Activated CD4-positive, alpha-beta T cell treated with anti-CD3 and anti-CD28 coated beads, Interleukin-10, Interleukin-2, amounts not matched to agents 100 ng/mL and 50 ng/mL, durations not matched to agents 16 hours and 8 hours (primary cell): ENCODE results near the gene VCAN.
A peak's percentile ranks its signal among the peaks of the same experiment; 100 is the strongest.

Source experiments
- DNase-seq: peaks from one replicate; pipeline ENCODE4 v3.0.0-alpha.2; 2020

Gene VCAN

DNA sequence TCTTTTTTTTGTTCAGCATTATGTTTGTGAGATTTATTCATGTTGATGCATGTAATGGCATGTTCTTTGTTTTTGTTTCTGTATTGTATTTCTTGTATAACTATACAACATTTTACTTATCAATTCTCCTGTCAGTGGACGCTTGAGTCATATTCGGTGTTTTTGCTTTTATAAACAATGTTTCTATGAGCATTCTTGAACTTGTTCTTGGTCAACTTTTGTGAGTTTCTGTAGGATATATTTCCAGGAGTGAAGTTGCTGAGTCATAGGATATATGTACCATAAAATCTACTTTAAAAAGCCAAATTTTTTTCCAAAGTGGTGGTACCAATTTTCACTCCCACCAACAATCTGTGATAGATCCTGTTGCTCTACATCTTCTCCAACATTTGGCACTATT is 104.8 kb downstream of the VCAN start:
- no peak for DNase-seq

DNA sequence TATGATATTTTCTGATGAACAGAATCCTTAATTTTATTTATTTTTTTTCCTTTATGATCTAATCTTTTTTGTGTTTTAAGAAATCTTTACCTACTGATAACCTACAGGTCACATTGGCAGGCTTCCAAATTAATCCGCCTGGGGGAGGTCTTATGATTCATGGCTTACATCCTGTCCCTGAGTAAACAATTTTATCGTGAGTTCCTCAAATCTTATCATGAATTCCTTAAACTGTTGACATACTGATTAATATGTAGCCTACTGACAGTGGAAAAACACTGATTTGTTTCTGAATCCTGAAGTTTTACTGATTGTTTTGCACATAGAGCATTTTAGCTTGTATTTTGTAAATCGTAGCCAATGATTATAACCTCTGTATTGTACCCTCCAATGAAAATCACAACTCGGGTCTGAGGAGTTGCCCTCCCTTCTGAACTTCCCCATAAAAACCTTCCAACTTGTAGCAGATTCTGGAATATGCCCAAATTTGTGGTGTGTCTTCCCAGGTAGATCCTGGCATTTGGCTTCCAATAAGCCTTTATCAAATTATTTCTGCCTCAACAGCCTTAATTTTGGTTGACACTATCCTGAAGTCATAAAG is 105.6 kb downstream of the VCAN start:
- DNase-seq, result no peak

GRCh38 chr5:83583859-83584258 is 112.3 kb downstream of the VCAN start:
- no peak for DNase-seq

DNA sequence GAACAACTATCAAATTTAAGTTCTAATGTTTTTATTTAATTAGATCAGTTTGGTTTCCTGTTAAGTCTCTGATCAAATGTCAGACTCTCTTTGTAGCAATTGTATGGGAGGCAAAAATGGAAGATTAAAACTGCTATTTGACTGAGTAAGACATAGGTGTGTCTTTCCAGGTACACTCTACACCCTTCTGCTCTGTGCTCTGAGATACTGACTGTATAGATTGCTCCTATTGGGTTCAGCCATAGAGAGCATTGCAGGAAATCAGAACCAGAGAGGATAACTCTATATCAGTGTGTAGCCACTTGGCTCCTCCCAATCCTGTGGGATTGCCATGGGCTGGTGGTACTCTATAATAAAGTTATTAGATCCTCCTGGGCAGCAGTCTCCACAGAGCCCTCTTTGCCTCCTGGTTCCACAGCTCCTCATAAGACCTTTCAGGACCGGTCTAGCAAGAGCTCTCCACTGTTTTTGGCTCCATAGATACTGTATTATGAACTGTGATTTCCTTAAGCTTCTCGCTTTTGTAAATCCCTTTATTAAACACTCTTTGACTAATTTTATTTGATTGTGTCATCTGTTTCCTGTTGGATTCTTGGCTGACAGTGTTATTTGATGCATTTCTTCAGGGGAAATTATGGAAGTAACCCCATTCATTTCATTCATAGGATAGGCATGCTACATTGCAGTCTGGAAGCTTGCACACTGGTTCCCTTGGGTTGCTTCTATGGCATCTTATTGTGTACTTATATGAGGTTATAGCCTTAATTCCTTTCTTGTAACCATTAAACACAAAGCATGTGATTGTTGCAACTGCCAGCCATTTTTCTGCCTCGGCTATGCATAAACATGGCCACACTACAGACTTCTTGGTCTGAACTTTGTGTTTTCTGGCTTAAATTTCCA is 115.6 kb downstream of the VCAN start:
- DNase-seq, result no peak

DNA sequence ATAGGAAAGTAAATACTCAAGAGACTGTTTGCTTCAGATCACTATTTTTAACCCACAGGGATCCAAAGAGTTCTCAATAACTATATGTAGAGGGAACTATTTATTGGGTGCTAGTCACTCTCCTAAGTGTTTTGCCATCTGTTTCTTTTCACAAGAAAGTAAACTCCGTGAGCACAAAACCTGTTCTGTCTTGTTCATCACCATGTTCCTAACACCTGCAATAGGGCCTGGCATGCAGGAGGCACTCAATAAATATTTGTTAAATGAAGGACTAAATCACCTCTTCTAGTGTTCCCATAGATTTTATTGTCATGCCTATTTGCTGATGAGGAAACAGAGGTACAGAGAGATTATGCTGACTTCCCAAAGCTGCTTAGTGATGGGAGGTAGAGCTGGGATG is 118.2 kb downstream of the VCAN start:
- DNase-seq, result no peak

- no peak for DNase-seq
These were observed 119.4 kb downstream of the VCAN start for GRCh38 chr5:83590966-83591365.

GRCh38 chr5:83595217-83595616 is 123.7 kb downstream of the VCAN start:
- no peak for DNase-seq

DNA sequence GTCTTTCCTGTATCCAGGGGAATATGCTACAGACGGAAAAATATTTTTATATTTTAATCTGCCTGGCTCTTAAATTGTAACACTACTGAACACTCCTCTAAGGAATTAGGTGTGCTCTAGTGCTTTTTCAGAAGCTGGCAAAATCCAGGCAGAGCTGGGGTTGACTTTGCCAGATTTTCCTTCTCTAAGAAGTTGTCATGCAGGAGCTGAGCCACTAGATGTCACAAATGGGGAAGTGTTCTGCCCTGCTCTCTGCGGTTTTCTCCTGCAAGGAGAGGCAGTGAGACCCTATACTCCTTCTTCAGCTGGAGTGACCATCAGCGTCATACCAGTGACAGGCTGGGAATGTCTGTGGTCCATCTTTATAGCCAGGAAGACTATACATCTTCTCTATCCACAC is 136.6 kb downstream of the VCAN start:
- peak; percentile 6 for DNase-seq

GRCh38 chr5:83614841-83615240 is 143.3 kb downstream of the VCAN start:
- DNase-seq, result no peak

DNA sequence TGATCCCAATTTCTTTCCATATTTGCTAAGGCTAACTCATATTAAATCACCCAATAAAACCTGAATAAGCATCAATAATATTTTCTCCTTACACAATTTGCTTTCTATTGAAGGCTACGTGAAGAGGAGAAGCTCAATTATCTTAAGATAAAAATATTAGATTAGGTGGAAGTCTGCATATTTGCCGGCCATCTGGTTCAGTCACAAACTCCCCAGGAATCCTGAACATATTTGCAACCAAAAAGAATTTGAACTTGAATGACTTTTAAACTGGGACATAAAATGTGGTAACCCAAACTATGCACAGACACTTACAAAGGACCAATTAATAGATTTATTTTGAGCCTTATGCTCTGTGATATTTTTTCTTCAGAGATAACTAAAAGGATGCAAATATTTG is 156.8 kb downstream of the VCAN start:
- DNase-seq, result no peak
